CD14-positive monocyte (primary cell): ENCODE results near the gene HPDL. TPM values are rescaled to one million over a fixed set of nuclear protein-coding genes. Genes with fewer than 3 reads are reported as not detected.

ENCODE experiments used
- DNase-seq, 3 donors: peaks; one replicate each; pipeline ENCODE4 v3.0.0-alpha.2; 2011 to 2022
- H2AFZ ChIP-seq: 2 replicates; pipeline ENCODE4 v1.6.0; 2012; ENCODE audit warnings: mild to moderate bottlenecking, low read depth, low read length, inconsistent platforms; ENCODE audit not compliant: insufficient read depth, poor library complexity, severe bottlenecking
- H3K27ac ChIP-seq, 2 donors: 1 replicate in 1 of 2; 2 replicates in 1 of 2; pipeline ENCODE4 v1.5.1; 2012 to 2013; ENCODE audit warnings: low read length in 2 of 2, control low read depth in 1 of 2, inconsistent platforms in 1 of 2, low read depth in 1 of 2, mild to moderate bottlenecking in 1 of 2
- H3K27me3 ChIP-seq, 2 donors: one replicate each; pipeline versions ENCODE4 v1.6.0 to v1.6.1; 2011 to 2013; ENCODE audit warnings: low read length in 2 of 2; ENCODE audit not compliant: control insufficient read depth in 2 of 2, insufficient read depth in 2 of 2
- H3K36me3 ChIP-seq, 2 donors: replicated peaks in 1 of 2; 1 replicate in 1 of 2; 2 replicates in 1 of 2; pipeline versions ENCODE4 v1.5.1 to v1.6.1; 2012 to 2013; ENCODE audit warnings: low read length in 2 of 2, control low read depth in 1 of 2, inconsistent platforms in 1 of 2, mild to moderate bottlenecking in 1 of 2; ENCODE audit not compliant: insufficient read depth in 2 of 2, control insufficient read depth in 1 of 2
- H3K4me1 ChIP-seq, 2 donors: 1 replicate in 1 of 2; 2 replicates in 1 of 2; pipeline versions ENCODE4 v1.5.1 to v1.6.1; 2012 to 2013; ENCODE audit warnings: low read length in 2 of 2, control low read depth in 1 of 2, inconsistent platforms in 1 of 2, mild to moderate bottlenecking in 1 of 2, moderate library complexity in 1 of 2; ENCODE audit not compliant: insufficient read depth in 2 of 2, control insufficient read depth in 1 of 2
- H3K4me2 ChIP-seq: replicated peaks from 2 replicates; pipeline ENCODE3; 2012; ENCODE audit warnings: low read length, moderate library complexity, mild to moderate bottlenecking; ENCODE audit not compliant: poor library complexity, severe bottlenecking; ENCODE audit errors: extremely low read depth
- H3K4me3 ChIP-seq, 3 experiments: fragments of 200-600 bp in 1 of 3; sonication (generic) in 1 of 3; replicated peaks in 1 of 3; 1 replicate in 2 of 3; 2 replicates in 1 of 3; pipeline ENCODE4 v1.5.1; 2011 to 2013; ENCODE audit warnings: low read length in 3 of 3, mild to moderate bottlenecking in 3 of 3, control low read depth in 2 of 3, low read depth in 2 of 3, inconsistent platforms in 1 of 3, moderate library complexity in 1 of 3
- H3K79me2 ChIP-seq: 2 replicates; pipeline ENCODE4 v1.6.0; 2012; ENCODE audit warnings: mild to moderate bottlenecking, control low read depth, inconsistent platforms, low read length, moderate library complexity; ENCODE audit not compliant: insufficient read depth
- H3K9ac ChIP-seq: 2 replicates; pipeline ENCODE4 v1.6.0; 2017; ENCODE audit warnings: low read length, mild to moderate bottlenecking; ENCODE audit not compliant: insufficient read depth, poor library complexity, severe bottlenecking
- H3K9me3 ChIP-seq, 2 donors: replicated peaks in 1 of 2; 1 replicate in 1 of 2; 2 replicates in 1 of 2; pipeline versions ENCODE4 v1.5.1 to v1.6.1; 2012 to 2013; ENCODE audit warnings: low read length in 2 of 2, control low read depth in 1 of 2; ENCODE audit not compliant: control insufficient read depth in 1 of 2, insufficient read depth in 1 of 2
- H4K20me1 ChIP-seq: 2 replicates; pipeline ENCODE4 v1.6.0; 2012; ENCODE audit warnings: mild to moderate bottlenecking, low read length, control low read depth, moderate library complexity; ENCODE audit not compliant: insufficient read depth
- H3K27ac Mint-ChIP-seq, 7 donors: one replicate each; pipeline ENCODE4 v1.8.0; 2020; ENCODE audit warnings: mild to moderate bottlenecking in 7 of 7, mixed read lengths in 7 of 7, moderate library complexity in 6 of 7, inconsistent platforms in 2 of 7
- H3K27me3 Mint-ChIP-seq, 3 donors: one replicate each; pipeline ENCODE4 v1.8.0; 2021 to 2022; ENCODE audit warnings: low read depth in 3 of 3, mild to moderate bottlenecking in 3 of 3, mixed read lengths in 3 of 3, moderate library complexity in 3 of 3, inconsistent platforms in 1 of 3
- H3K36me3 Mint-ChIP-seq, 2 donors: one replicate each; pipeline ENCODE4 v1.8.0; 2020; ENCODE audit warnings: mixed read lengths in 2 of 2, inconsistent platforms in 1 of 2, mild to moderate bottlenecking in 1 of 2
- H3K4me1 Mint-ChIP-seq: one replicate; pipeline ENCODE4 v1.8.0; 2020; ENCODE audit warnings: mild to moderate bottlenecking, mixed read lengths
- H3K4me3 Mint-ChIP-seq, 2 donors: one replicate each; pipeline ENCODE4 v1.8.0; 2020; ENCODE audit warnings: mild to moderate bottlenecking in 2 of 2, mixed read lengths in 2 of 2, moderate library complexity in 1 of 2
- H3K9me3 Mint-ChIP-seq, 7 donors: one replicate each; pipeline ENCODE4 v1.8.0; 2020 to 2022; ENCODE audit warnings: mixed read lengths in 7 of 7, mild to moderate bottlenecking in 6 of 7, moderate library complexity in 6 of 7, inconsistent platforms in 2 of 7
- WGBS: methylation state at CpG from one replicate; pipeline ENCODE4 v1.1.5; 2013; ENCODE audit warnings: missing lambda C conversion rate; ENCODE audit not compliant: insufficient coverage; 5-methylcytosine and 5-hydroxymethylcytosine counted together
- intact Hi-C, 2 donors: fragments of 100-400 bp; cut with micrococcal nuclease; formaldehyde crosslinking; loops; one replicate each; pipeline versions ENCODE4 v1.15.0 to v1.15.1; 2023
- polyA plus RNA-seq, 3 donors: library from polyadenylated mRNA; depleted of rRNA in 1 of 3; unstranded in 2 of 3; stranded (reverse) in 1 of 3; fragments of 300-500 nt in 2 of 3; fragments of >200 nt in 1 of 3; fragmentation: Illumina TruSeq in 2 of 3; gene quantifications; 1 replicate in 2 of 3; 2 replicates in 1 of 3; pipeline ENCODE4 v1.2.3, GENCODE V29; 2012 to 2021
- TF ChIP-seq, protein P1 (sequence below): fragments of 200-600 bp; IDR thresholded peaks from one replicate; pipeline ENCODE4 v1.8.0; 2022; ENCODE audit warnings: antibody characterized with exemption, mild to moderate bottlenecking

HPDL gene
- polyA plus RNA-seq, 3 donors: 0.17 TPM; not detected in 2

DNA sequence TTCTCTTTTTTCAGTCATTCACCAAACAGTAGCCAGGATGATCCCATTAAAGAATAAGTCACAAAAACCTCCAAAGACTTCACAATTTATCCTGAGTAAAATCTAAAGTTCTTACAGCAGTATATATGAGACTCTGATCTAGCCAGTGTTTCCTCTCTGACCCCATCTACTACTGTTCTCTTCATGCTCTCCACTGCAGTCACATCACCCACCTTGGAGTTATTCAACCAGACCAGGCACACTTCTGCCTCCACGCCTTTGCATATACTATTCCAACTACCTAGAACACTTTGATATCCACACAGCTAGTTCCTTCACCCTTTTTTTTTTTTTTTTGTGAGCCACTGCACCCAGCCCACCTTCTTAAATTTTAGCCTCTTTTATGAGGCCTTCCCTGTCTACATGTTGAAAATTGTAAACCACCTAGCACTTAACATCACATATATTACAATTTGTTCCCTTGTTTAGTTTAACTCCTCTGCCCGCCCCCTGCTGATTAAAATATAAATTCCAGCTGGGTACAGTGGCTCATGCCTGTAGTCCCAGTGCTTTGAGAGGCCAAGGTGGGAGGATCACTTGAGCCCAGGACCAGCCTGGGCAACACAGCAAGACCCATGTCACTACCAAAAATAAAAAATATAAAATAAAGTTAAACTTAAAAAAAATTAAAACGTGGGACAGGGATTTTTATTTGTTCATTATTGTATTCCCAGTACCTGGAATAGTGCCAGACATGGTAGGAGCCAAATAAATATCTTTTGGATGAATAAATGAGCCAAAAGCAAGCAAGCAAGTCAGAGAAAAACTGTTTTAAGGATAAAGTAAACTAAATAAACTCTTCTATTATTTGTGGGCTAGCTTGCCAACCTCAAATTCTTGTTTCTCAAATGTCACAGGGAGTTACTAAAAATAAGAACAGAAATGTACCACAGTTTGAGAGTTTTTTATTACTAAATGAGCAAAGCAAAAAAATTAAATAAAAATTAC is 48.7 kb downstream of the HPDL start:
- Histone ChIP-seq H3K4me3 (no peak overlapping the region), H3K27ac (no peak overlapping the region), H3K79me2 (no peaks in the 10 kb centered on the region), H3K9me3 (no peaks in the 10 kb centered on the region), H3K4me1 (peaks cover 6 to 13% of the 10 kb centered on the region in 2 donors), H3K36me3 (no peaks in the 10 kb centered on the region), H3K4me2 (no peak overlapping the region), H3K9ac (no peak overlapping the region), H2AFZ (no peak overlapping the region), H4K20me1 (no peaks in the 10 kb centered on the region), H3K27me3 (no peaks in the 10 kb centered on the region)
- WGBS: 91% methylated on average over 1 of the region's 3 CpGs
- H3K27ac Mint-ChIP-seq: no peak overlapping the region
- H3K4me3 Mint-ChIP-seq: no peak overlapping the region
- peaks cover 0 to 2% (median 0%) of the 10 kb centered on the region in 7 donors for H3K9me3 Mint-ChIP-seq
- H3K27me3 Mint-ChIP-seq: no peaks in the 10 kb centered on the region
- peaks cover 20% of the 10 kb centered on the region for H3K4me1 Mint-ChIP-seq
- peaks cover 0 to 3% of the 10 kb centered on the region in 2 donors for H3K36me3 Mint-ChIP-seq
- DNase-seq: no peak
- intact Hi-C loops: no loop called here
- TF ChIP-seq, protein P1, sequence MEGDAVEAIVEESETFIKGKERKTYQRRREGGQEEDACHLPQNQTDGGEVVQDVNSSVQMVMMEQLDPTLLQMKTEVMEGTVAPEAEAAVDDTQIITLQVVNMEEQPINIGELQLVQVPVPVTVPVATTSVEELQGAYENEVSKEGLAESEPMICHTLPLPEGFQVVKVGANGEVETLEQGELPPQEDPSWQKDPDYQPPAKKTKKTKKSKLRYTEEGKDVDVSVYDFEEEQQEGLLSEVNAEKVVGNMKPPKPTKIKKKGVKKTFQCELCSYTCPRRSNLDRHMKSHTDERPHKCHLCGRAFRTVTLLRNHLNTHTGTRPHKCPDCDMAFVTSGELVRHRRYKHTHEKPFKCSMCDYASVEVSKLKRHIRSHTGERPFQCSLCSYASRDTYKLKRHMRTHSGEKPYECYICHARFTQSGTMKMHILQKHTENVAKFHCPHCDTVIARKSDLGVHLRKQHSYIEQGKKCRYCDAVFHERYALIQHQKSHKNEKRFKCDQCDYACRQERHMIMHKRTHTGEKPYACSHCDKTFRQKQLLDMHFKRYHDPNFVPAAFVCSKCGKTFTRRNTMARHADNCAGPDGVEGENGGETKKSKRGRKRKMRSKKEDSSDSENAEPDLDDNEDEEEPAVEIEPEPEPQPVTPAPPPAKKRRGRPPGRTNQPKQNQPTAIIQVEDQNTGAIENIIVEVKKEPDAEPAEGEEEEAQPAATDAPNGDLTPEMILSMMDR: no peak

DNA sequence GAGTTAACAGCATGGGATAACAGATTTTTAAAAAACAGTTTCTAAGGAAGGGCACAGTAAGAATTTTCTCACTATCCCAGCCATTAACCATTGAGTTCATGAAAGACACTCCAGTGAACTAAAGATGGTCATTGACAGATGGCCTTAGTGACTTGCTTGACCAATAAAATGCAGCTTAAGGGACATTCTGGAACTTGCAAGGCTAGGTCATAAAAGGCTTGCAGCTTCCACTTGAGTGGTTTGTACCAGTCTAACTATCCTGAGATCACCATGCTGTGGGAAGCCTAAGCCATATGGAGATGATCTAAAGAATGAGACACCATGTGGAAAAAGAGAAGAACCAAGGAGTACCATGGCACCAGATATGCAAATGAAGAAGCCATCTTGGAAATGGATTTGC is 51.5 kb downstream of the HPDL start:
- no peaks in the 10 kb centered on the region for H3K36me3 ChIP-seq
- H3K9me3 ChIP-seq: no peaks in the 10 kb centered on the region
- Mint-ChIP-seq H3K36me3 (peaks cover 0 to 3% of the 10 kb centered on the region in 2 donors), H3K9me3 (no peaks in the 10 kb centered on the region), H3K27ac (no peak overlapping the region), H3K4me3 (no peak overlapping the region), H3K4me1 (peaks cover 7% of the 10 kb centered on the region), H3K27me3 (no peaks in the 10 kb centered on the region)
- no peak overlapping the region for H3K4me3 ChIP-seq
- no peak overlapping the region for H3K9ac ChIP-seq
- H3K79me2 ChIP-seq: no peaks in the 10 kb centered on the region
- H2AFZ ChIP-seq: no peak overlapping the region
- H3K27ac ChIP-seq: no peak overlapping the region
- H4K20me1 ChIP-seq: no peaks in the 10 kb centered on the region
- TF ChIP-seq, protein P1: no peak
- intact Hi-C loops: no loop called here
- no peaks in the 10 kb centered on the region for H3K27me3 ChIP-seq
- peaks cover 0 to 5% of the 10 kb centered on the region in 2 donors for H3K4me1 ChIP-seq
- no peak overlapping the region for H3K4me2 ChIP-seq
- no peak for DNase-seq

Other genes with a start within 250 kb of the HPDL start
- not detected for gene ZSWIM5, start 120.3 kb upstream of the HPDL start, polyA plus RNA-seq
- gene TOE1, start 13.3 kb downstream of the HPDL start, polyA plus RNA-seq: 1 to 10 TPM; 3.9 to 8.1 (median 5.8) TPM
- 10 to 100 TPM in 1 of 3 donors, 1 to 10 TPM in 2; 6.7 to 22.9 (median 8.1) TPM for gene MUTYH, start 13.5 kb downstream of the HPDL start, polyA plus RNA-seq
- gene TESK2, start 164.3 kb downstream of the HPDL start, polyA plus RNA-seq: 10 to 100 TPM in 1 of 3 donors, 1 to 10 TPM in 2; 3.9 to 13.1 (median 4.1) TPM
- 1 to 10 TPM in 1 of 3 donors, under 1 TPM in 2; 0.23 to 3.3 (median 0.97) TPM for gene CCDC163, start 173.2 kb downstream of the HPDL start, polyA plus RNA-seq
- under 1 TPM in 2 of 3 donors, not detected in 1; 0.37 to 0.72 TPM for gene MMACHC, start 173.4 kb downstream of the HPDL start, polyA plus RNA-seq
- 100 to 1,000 TPM; 116 to 362 (median 294) TPM for gene PRDX1, start 195.0 kb downstream of the HPDL start, polyA plus RNA-seq
- gene AKR1A1, start 223.9 kb downstream of the HPDL start, polyA plus RNA-seq: 100 to 1,000 TPM; 219 to 245 (median 219) TPM